HG02970 (cell line): ENCODE results near the gene SCYL2.

Experiments used
- ATAC-seq: cut with Tn5 transposase; IDR thresholded peaks from one replicate; pipeline ENCODE4 v1.9.1; 2021; ENCODE audit warnings: mild to moderate bottlenecking, moderate library complexity, moderate number of reproducible peaks; ENCODE audit not compliant: unreplicated experiment, low FRiP score

SCYL2 gene

GRCh38 chr12:100365411-100365810, 98.4 kb downstream of the SCYL2 start:
- no peak for ATAC-seq

- no peak for ATAC-seq
These were observed 101.1 kb downstream of the SCYL2 start for GRCh38 chr12:100368066-100368465.

GRCh38 chr12:100371146-100371545, 104.2 kb downstream of the SCYL2 start:
- ATAC-seq: no peak

GRCh38 chr12:100372853-100373640, 106.1 kb downstream of the SCYL2 start:
- ATAC-seq: no peak

GRCh38 chr12:100375038-100375735, 108.2 kb downstream of the SCYL2 start:
- no peak for ATAC-seq

GRCh38 chr12:100376161-100376560, 109.2 kb downstream of the SCYL2 start:
- no peak for ATAC-seq

- no peak for ATAC-seq
These were observed 114.4 kb downstream of the SCYL2 start for GRCh38 chr12:100381379-100381778.

- no peak for ATAC-seq
These were observed 115.4 kb downstream of the SCYL2 start for GRCh38 chr12:100382338-100382737.

- no peak for ATAC-seq
These were observed 116.9 kb downstream of the SCYL2 start for GRCh38 chr12:100383586-100384558.

- no peak for ATAC-seq
These were observed 117.6 kb downstream of the SCYL2 start for GRCh38 chr12:100384559-100384935.

GRCh38 chr12:100388382-100388781, 121.4 kb downstream of the SCYL2 start:
- no peak for ATAC-seq
